Activated naive CD4-positive, alpha-beta T cell treated with anti-CD3 and anti-CD28 coated beads, Interleukin-2, amount 10 ng/mL, durations not matched to agents 7 days and 5 days (primary cell): Measurements from ENCODE around the gene MCRS1.

Source experiments
- CTCF ChIA-PET: fragments of 350-600 bp; sonication (Branson Sonifier 250); formaldehyde crosslinking; loops from one replicate; lab custom pipeline; 2021; ENCODE audit warnings: antibody characterized with exemption; lab: Charles Lee
- DNase-seq: peaks from one replicate; pipeline ENCODE4 v3.0.0-alpha.2; 2020
- H3K27ac Mint-ChIP-seq: one replicate; pipeline ENCODE4 v1.8.0; 2021; ENCODE audit warnings: mild to moderate bottlenecking, moderate library complexity, mixed read lengths
- H3K27me3 Mint-ChIP-seq: one replicate; pipeline ENCODE4 v1.8.0; 2021; ENCODE audit warnings: mild to moderate bottlenecking, mixed read lengths
- H3K36me3 Mint-ChIP-seq: one replicate; pipeline ENCODE4 v1.8.0; 2021; ENCODE audit warnings: mixed read lengths
- H3K4me1 Mint-ChIP-seq: one replicate; pipeline ENCODE4 v1.8.0; 2021; ENCODE audit warnings: mixed read lengths
- H3K4me3 Mint-ChIP-seq: one replicate; pipeline ENCODE4 v1.8.0; 2021; ENCODE audit warnings: mild to moderate bottlenecking, moderate library complexity, mixed read lengths
- H3K9me3 Mint-ChIP-seq: one replicate; pipeline ENCODE4 v1.8.0; 2021; ENCODE audit warnings: mixed read lengths

The MCRS1 gene

GRCh38 chr12:49588281-49588680 lies 20.3 kb upstream of the MCRS1 start:
- H3K4me3 Mint-ChIP-seq = no peak overlapping the region
- peaks cover 5% of the 10 kb centered on the region for H3K36me3 Mint-ChIP-seq
- no peak overlapping the region for H3K27ac Mint-ChIP-seq
- H3K4me1 Mint-ChIP-seq = no peaks in the 10 kb centered on the region
- CTCF ChIA-PET = no interaction called here
- no peaks in the 10 kb centered on the region for H3K27me3 Mint-ChIP-seq
- DNase-seq = no peak
- no peaks in the 10 kb centered on the region for H3K9me3 Mint-ChIP-seq

- no peaks in the 10 kb centered on the region for H3K9me3 Mint-ChIP-seq
- H3K4me3 Mint-ChIP-seq = no peak overlapping the region
- peaks cover 5% of the 10 kb centered on the region for H3K36me3 Mint-ChIP-seq
- no peak overlapping the region for H3K27ac Mint-ChIP-seq
- H3K27me3 Mint-ChIP-seq = no peaks in the 10 kb centered on the region
- DNase-seq = no peak
- H3K4me1 Mint-ChIP-seq = no peaks in the 10 kb centered on the region
- CTCF ChIA-PET = interaction anchor here (0.9 kb wide), 1 partner anchor 35 kb away, joined by 3 read pairs; no protein-coding TSS in a partner anchor
Measured at GRCh38 chr12:49587174-49587908, 19.4 kb upstream of the MCRS1 start.

- DNase-seq = no peak
- peaks cover 3% of the 10 kb centered on the region for H3K36me3 Mint-ChIP-seq
- H3K27ac Mint-ChIP-seq = peak overlapping the region; percentile 73
- H3K9me3 Mint-ChIP-seq = no peaks in the 10 kb centered on the region
- CTCF ChIA-PET = no interaction called here
- H3K4me1 Mint-ChIP-seq = peaks cover 10% of the 10 kb centered on the region
- no peak overlapping the region for H3K4me3 Mint-ChIP-seq
- H3K27me3 Mint-ChIP-seq = no peaks in the 10 kb centered on the region
Measured at GRCh38 chr12:49585477-49586459, 17.8 kb upstream of the MCRS1 start.

- no peak overlapping the region for H3K4me3 Mint-ChIP-seq
- H3K9me3 Mint-ChIP-seq = no peaks in the 10 kb centered on the region
- H3K27ac Mint-ChIP-seq = no peak overlapping the region
- peaks cover 15% of the 10 kb centered on the region for H3K4me1 Mint-ChIP-seq
- H3K36me3 Mint-ChIP-seq = peaks cover 3% of the 10 kb centered on the region
- no peak for DNase-seq
- no peaks in the 10 kb centered on the region for H3K27me3 Mint-ChIP-seq
- CTCF ChIA-PET = interaction anchor here (0.7 to 1.5 kb wide), 2 partner anchors 52 to 226 kb away, joined by 3 to 8 read pairs; no protein-coding TSS in a partner anchor
Measured at GRCh38 chr12:49584591-49584990, 16.6 kb upstream of the MCRS1 start.

- H3K36me3 Mint-ChIP-seq = peaks cover 3% of the 10 kb centered on the region
- H3K4me1 Mint-ChIP-seq = peaks cover 15% of the 10 kb centered on the region
- no peak for DNase-seq
- H3K4me3 Mint-ChIP-seq = no peak overlapping the region
- no peak overlapping the region for H3K27ac Mint-ChIP-seq
- no peaks in the 10 kb centered on the region for H3K27me3 Mint-ChIP-seq
- CTCF ChIA-PET = interaction anchor here (0.7 to 6.4 kb wide), 6 partner anchors 31 to 225 kb away, joined by 3 to 71 read pairs (median 3); no protein-coding TSS in a partner anchor
- no peaks in the 10 kb centered on the region for H3K9me3 Mint-ChIP-seq
Measured at GRCh38 chr12:49583366-49584094, 15.6 kb upstream of the MCRS1 start.

GRCh38 chr12:49582850-49583249 lies 14.9 kb upstream of the MCRS1 start:
- Mint-ChIP-seq H3K27me3 (no peaks in the 10 kb centered on the region), H3K27ac (no peak overlapping the region), H3K9me3 (no peaks in the 10 kb centered on the region), H3K4me3 (no peak overlapping the region), H3K36me3 (peaks cover 3% of the 10 kb centered on the region), H3K4me1 (peaks cover 15% of the 10 kb centered on the region)
- CTCF ChIA-PET = interaction anchor here (1.5 to 6.4 kb wide), 2 partner anchors 30 to 224 kb away, joined by 8 to 71 read pairs; no protein-coding TSS in a partner anchor
- DNase-seq = no peak

- no peak overlapping the region for H3K4me3 Mint-ChIP-seq
- H3K27me3 Mint-ChIP-seq = no peaks in the 10 kb centered on the region
- DNase-seq = no peak
- H3K36me3 Mint-ChIP-seq = peaks cover 4% of the 10 kb centered on the region
- CTCF ChIA-PET = interaction anchor here (0.6 to 6.4 kb wide), 4 partner anchors 12 to 97 kb away, joined by 3 to 71 read pairs (median 10); no protein-coding TSS in a partner anchor
- H3K9me3 Mint-ChIP-seq = no peaks in the 10 kb centered on the region
- H3K27ac Mint-ChIP-seq = no peak overlapping the region
- peaks cover 15% of the 10 kb centered on the region for H3K4me1 Mint-ChIP-seq
Measured at GRCh38 chr12:49582201-49582600, 14.3 kb upstream of the MCRS1 start.

- Mint-ChIP-seq H3K36me3 (peaks cover 8% of the 10 kb centered on the region), H3K27ac (no peak overlapping the region), H3K9me3 (no peaks in the 10 kb centered on the region), H3K4me3 (no peak overlapping the region), H3K4me1 (peaks cover 15% of the 10 kb centered on the region), H3K27me3 (no peaks in the 10 kb centered on the region)
- peak; percentile 78 for DNase-seq
- CTCF ChIA-PET = interaction anchor here (0.6 to 6.4 kb wide), 28 partner anchors 11 to 626 kb away, joined by 3 to 71 read pairs (median 4); partner anchors contain the start of gene PRPF40B
Measured at GRCh38 chr12:49580572-49581535, 12.9 kb upstream of the MCRS1 start.

- H3K4me1 Mint-ChIP-seq = peaks cover 15% of the 10 kb centered on the region
- H3K36me3 Mint-ChIP-seq = peaks cover 9% of the 10 kb centered on the region
- CTCF ChIA-PET = interaction anchor here (5.4 to 6.4 kb wide), 2 partner anchors 26 to 221 kb away, joined by 57 to 71 read pairs; no protein-coding TSS in a partner anchor
- no peak for DNase-seq
- no peaks in the 10 kb centered on the region for H3K27me3 Mint-ChIP-seq
- no peak overlapping the region for H3K27ac Mint-ChIP-seq
- H3K9me3 Mint-ChIP-seq = no peaks in the 10 kb centered on the region
- no peak overlapping the region for H3K4me3 Mint-ChIP-seq
Measured at GRCh38 chr12:49578471-49579112, 10.7 kb upstream of the MCRS1 start.

GRCh38 chr12:49577589-49578315 lies 9.8 kb upstream of the MCRS1 start:
- no peak for DNase-seq
- Mint-ChIP-seq H3K27ac (no peak overlapping the region), H3K4me3 (no peak overlapping the region), H3K27me3 (no peaks in the 10 kb centered on the region), H3K4me1 (peaks cover 15% of the 10 kb centered on the region), H3K36me3 (peaks cover 9% of the 10 kb centered on the region), H3K9me3 (no peaks in the 10 kb centered on the region)
- CTCF ChIA-PET = interaction anchor here (1.8 to 6.4 kb wide), 3 partner anchors 25 to 220 kb away, joined by 7 to 71 read pairs (median 57); no protein-coding TSS in a partner anchor

GRCh38 chr12:49568442-49569162 lies 660 bp upstream of the MCRS1 start:
- no peak for DNase-seq
- Mint-ChIP-seq H3K9me3 (no peaks in the 10 kb centered on the region), H3K4me1 (peaks cover 57% of the 10 kb centered on the region), H3K4me3 (peak overlapping the region; percentile 96), H3K27ac (peak overlapping the region; percentile 96), H3K36me3 (peaks cover 22% of the 10 kb centered on the region), H3K27me3 (no peaks in the 10 kb centered on the region)
- CTCF ChIA-PET = interaction anchor here (0.9 to 3.6 kb wide), 3 partner anchors 12 to 54 kb away, joined by 4 to 18 read pairs (median 5); partner anchors contain the start of gene PRPF40B
